ENCODE results near the gene OSBPL7.
"Not testable (repeated sequence)": the region's sequence is repeated elsewhere in the genome, so short reads cannot be mapped to it uniquely, and the experiment has no call there.

Gene OSBPL7

DNA sequence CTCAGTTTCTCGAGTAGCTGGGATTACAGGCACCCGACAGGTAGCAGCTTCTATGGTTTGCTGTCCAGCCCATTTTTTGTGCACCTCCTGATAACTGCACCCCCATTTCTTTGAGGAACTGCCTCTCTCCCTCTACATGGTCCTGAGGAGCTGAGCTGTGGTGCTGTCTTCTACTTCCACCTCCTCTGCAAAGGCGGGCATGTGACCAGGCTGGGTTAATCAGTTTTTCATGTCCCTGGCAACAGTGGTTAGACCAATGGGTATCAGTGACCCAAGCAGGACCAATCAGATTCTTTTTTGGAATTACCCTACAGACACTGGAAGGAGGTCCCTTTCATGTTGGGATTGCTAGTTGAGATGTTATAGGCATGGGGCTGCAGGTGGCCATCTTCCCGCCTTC, 47.3 kb downstream of the OSBPL7 start:
- no peak overlapping the region for H3K4me3 ChIP-seq (ENCODE audit: low read depth, low read length)

DNA sequence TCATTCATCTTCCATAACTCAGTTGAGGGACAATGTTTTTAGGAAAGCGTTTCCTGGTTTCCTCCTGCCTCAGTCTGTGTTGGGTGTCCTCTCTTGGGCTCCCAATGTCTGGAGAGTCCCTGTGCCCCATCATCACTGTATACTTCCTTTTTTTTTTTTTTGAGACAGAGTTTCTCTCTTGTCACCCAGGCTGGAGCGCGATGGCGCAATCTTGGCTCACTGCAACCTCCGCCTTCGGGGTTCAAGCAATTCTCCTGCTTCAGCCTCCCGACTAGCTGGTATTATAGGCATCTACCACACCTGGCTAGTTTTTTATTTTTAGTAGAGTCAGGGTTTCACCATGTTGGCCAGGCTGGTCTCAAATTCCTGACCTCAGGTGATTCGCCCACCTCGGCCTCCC, 47.9 kb downstream of the OSBPL7 start:
- not testable (repeated sequence) for DNase-seq (ENCODE audit: low read depth); H3K4me3 ChIP-seq (ENCODE audit: low read depth, low read length)

More for the DNA sequence above, 47.3 kb downstream of the OSBPL7 start:
- TF ChIP-seq, protein P1, sequence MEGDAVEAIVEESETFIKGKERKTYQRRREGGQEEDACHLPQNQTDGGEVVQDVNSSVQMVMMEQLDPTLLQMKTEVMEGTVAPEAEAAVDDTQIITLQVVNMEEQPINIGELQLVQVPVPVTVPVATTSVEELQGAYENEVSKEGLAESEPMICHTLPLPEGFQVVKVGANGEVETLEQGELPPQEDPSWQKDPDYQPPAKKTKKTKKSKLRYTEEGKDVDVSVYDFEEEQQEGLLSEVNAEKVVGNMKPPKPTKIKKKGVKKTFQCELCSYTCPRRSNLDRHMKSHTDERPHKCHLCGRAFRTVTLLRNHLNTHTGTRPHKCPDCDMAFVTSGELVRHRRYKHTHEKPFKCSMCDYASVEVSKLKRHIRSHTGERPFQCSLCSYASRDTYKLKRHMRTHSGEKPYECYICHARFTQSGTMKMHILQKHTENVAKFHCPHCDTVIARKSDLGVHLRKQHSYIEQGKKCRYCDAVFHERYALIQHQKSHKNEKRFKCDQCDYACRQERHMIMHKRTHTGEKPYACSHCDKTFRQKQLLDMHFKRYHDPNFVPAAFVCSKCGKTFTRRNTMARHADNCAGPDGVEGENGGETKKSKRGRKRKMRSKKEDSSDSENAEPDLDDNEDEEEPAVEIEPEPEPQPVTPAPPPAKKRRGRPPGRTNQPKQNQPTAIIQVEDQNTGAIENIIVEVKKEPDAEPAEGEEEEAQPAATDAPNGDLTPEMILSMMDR (IDR thresholded peaks at IDR 0.05; ENCODE audit: low read depth, low read length, missing control alignments), result no peak
- DNase-seq (ENCODE audit: low read depth), result no peak

DNA sequence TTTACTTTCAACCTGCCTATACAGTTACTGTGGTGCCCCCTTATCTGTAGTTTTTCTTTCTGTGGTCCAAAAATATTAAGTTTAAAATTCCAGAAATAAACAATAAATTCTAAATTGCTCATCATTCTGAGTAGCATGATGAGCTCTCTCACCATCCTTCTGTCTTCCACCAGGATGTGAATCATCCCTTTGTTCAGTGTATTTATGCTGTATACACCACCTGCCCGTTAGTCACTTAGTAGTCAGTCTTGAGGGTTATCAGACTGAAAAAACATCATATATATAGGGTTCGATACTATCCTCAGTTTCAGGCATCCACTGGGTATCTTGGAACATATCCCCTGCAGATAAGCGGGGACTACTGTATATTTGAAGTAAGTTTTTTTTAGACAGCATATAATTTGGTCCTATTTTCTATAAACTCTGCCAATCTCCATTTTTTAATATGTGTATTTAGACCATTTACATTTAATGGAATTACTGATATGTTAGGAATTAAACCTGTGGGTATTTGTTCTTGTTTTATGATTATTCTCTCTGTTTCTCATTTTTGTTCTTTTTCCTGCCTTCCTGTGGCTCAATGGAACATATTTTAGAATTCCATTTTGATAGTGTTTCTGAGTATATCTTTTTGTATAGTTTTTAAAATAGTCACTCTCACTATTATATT, 57.5 kb downstream of the OSBPL7 start:
- H3K4me3 ChIP-seq (ENCODE audit: low read depth, low read length), result no peak overlapping the region
- TF ChIP-seq, protein P1 (IDR thresholded peaks at IDR 0.05; ENCODE audit: low read depth, low read length, missing control alignments), result no peak
- DNase-seq (ENCODE audit: low read depth), result no peak

DNA sequence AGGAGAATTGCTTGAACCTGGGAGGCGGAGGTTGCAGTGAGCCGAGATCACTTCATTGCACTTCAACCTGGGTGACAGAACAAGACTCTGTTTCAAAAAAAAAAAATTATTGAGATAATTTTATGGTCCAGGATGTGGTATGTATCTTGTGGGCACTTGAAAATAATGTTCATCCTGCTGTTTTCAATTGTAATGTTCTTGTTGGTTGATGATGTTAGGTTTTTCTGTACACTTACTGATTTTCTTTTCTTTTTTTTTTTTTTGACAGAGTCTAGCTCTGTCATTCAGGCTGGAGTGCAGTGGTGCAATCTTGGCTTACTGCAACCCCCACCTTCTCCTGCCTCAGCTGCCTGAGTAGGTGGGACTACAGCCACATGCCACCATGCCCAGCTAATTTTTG, 58.9 kb downstream of the OSBPL7 start:
- H3K4me3 ChIP-seq (ENCODE audit: low read depth, low read length), result no peak overlapping the region
- no peak for DNase-seq (ENCODE audit: low read depth)
- TF ChIP-seq, protein P1 (IDR thresholded peaks at IDR 0.05; ENCODE audit: low read depth, low read length, missing control alignments), result no peak

DNA sequence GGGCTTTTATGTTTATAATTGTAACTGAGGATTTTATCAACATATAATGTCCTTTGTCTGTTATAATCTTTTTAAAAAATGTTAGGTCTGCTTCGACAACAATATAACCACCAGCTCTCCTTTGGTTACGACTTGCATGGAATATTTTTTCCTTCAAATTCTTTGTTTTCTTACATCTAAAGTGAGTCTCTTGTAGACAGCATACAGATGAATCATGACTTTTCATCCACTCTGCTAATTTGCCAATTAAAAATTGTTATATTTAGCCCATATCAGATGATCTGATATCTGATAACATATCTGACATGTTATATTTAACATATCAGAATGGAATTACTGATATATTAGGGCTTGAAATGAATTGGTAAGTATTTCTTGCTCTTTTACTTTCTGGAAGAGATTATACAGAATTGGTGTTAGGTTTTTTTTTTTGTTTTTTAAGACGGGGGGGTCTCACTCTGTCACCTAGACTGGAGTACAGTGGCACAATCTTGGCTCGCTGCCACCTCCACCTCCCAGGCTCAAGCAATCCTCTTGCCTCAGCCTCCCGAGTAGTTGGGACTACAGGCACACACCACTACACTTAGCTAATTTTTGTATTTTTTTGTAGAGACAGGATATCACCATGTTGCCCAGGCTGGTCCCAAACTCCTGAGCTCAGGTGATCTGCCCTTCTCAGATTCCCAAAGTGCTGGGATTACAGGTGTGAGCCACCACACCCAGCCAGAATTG, 61.0 kb downstream of the OSBPL7 start:
- TF ChIP-seq, protein P1 (IDR thresholded peaks at IDR 0.05; ENCODE audit: low read depth, low read length, missing control alignments), result no peak
- no peak for DNase-seq (ENCODE audit: low read depth)

DNA sequence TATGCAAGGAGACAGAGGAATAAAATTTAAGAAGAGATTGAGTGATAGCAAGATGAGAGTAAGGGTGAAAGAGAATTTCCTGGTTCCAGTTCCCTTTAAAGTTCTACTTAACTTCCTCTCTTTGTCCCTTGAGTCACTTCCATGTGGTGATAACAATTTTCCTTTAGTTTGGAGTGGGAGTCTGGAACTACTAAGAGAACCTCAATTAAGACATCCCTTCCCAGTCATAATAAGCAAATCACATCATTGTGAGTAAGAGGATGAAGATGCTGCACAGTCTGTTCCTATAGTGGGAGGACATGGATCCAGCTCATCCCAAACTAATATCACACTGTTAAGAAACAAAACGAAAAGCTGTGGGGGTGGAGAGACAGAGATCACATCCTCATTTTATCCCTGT, 64.2 kb downstream of the OSBPL7 start:
- DNase-seq (ENCODE audit: low read depth), result no peak
- no peak overlapping the region for H3K4me3 ChIP-seq (ENCODE audit: low read depth, low read length)
- TF ChIP-seq, protein P1 (IDR thresholded peaks at IDR 0.05; ENCODE audit: low read depth, low read length, missing control alignments), result no peak

More for the DNA sequence above, 61.0 kb downstream of the OSBPL7 start:
- no peak overlapping the region for H3K4me3 ChIP-seq (ENCODE audit: low read depth, low read length)
